ENCODE measurements around the gene FKBP1A. TPM values are rescaled to one million over a fixed set of nuclear protein-coding genes. Genes with fewer than 3 reads are reported as not detected.

Gene FKBP1A
- total RNA-seq, 1 experiment from 2014 or later, result 77.9 TPM

- DNase-seq (ENCODE audit: low read depth), result no peak
Observed at GRCh38 chr20:1332749-1333300, 60.0 kb downstream of the FKBP1A start.

- no peak for DNase-seq (ENCODE audit: low read depth)
Observed at GRCh38 chr20:1331801-1332453, 60.9 kb downstream of the FKBP1A start.

GRCh38 chr20:1331101-1331500 lies 61.8 kb downstream of the FKBP1A start:
- no peak for DNase-seq (ENCODE audit: low read depth)

- no peak for DNase-seq (ENCODE audit: low read depth)
Observed at GRCh38 chr20:1330075-1330830, 62.6 kb downstream of the FKBP1A start.

- DNase-seq (ENCODE audit: low read depth), result no peak
Observed at GRCh38 chr20:1328680-1329330, 64.0 kb downstream of the FKBP1A start, which contains the start of gene SDCBP2. SDCBP2 (minus strand) TSS chr20:1329139; CDS start chr20:1320416, 8,723 bp downstream.

- no peak for DNase-seq (ENCODE audit: low read depth)
Observed at GRCh38 chr20:1327827-1328679, 64.8 kb downstream of the FKBP1A start.

GRCh38 chr20:1327241-1327653 lies 65.6 kb downstream of the FKBP1A start:
- no peak for DNase-seq (ENCODE audit: low read depth)

GRCh38 chr20:1326031-1326930 lies 66.6 kb downstream of the FKBP1A start:
- no peak for DNase-seq (ENCODE audit: low read depth)

- peak; percentile 98 for DNase-seq (ENCODE audit: low read depth)
Observed at GRCh38 chr20:1325173-1326030, 67.5 kb downstream of the FKBP1A start.

- peak; percentile 66 for DNase-seq (ENCODE audit: low read depth)
Observed at GRCh38 chr20:1324598-1325172, 68.2 kb downstream of the FKBP1A start.

GRCh38 chr20:1323830-1324597 lies 68.8 kb downstream of the FKBP1A start:
- no peak for DNase-seq (ENCODE audit: low read depth)

- peak; percentile 26 for DNase-seq (ENCODE audit: low read depth)
Observed at GRCh38 chr20:1323256-1323655, 69.6 kb downstream of the FKBP1A start.

- peak; percentile 93 for DNase-seq (ENCODE audit: low read depth)
Observed at GRCh38 chr20:1322511-1323245, 70.2 kb downstream of the FKBP1A start.

- DNase-seq (ENCODE audit: low read depth), result no peak
Observed at GRCh38 chr20:1321654-1321939, 71.3 kb downstream of the FKBP1A start.

GRCh38 chr20:1320902-1321653 lies 71.8 kb downstream of the FKBP1A start:
- no peak for DNase-seq (ENCODE audit: low read depth)

- no peak for DNase-seq (ENCODE audit: low read depth)
Observed at GRCh38 chr20:1320016-1320415, 72.8 kb downstream of the FKBP1A start.

GRCh38 chr20:1319462-1319861 lies 73.4 kb downstream of the FKBP1A start:
- DNase-seq (ENCODE audit: low read depth), result no peak

Measured in Daoy (cell line).